CD4-positive, alpha-beta T cell treated with Interferon gamma for 1 hour (primary cell): ENCODE results near the gene SFXN2.
"Not testable (repeated sequence)": the region's sequence is repeated elsewhere in the genome, so short reads cannot be mapped to it uniquely, and the experiment has no call there.

Experiments used
- DNase-seq: peaks from one replicate; pipeline ENCODE4 v3.0.0-alpha.2; 2020

SFXN2 gene

GRCh38 chr10:102714621-102715455 is at the start of gene SFXN2:
SFXN2 (plus strand) TSS chr10:102714636; CDS start chr10:102726637, 12,001 bp downstream.
- peak; percentile 30 for DNase-seq

DNA sequence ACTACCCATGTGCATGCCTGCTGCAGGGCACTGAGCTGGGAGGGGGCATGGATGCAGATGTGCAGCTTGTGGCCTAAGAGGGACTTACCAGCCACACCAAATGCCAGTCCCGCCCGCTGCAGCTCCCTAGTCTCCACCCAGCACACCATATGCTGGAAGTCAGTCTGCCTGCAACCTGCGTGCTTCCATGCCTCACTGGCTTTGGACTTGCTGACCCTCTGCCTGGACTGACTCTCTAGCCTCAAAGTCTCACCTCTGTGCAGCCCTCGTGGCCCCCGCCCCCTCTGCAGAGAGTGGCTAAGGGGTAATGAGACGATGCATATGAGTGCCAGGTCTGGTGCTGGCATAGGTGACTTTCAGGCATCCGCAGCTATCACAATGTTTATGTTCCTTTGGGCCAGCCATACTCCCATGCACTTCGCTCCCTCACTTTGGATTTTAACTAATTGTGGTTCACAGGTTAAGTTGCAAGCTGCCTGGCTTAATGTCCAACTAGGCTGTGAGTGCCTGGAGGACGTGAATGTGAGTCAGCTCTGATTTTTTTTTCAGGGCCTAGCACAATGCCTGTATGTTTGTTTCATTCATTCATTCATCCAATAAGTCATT is 48.4 kb upstream of the SFXN2 start:
- DNase-seq, result no peak

- DNase-seq, result not testable (repeated sequence)
Measured at GRCh38 chr10:102667411-102667810, 47.0 kb upstream of the SFXN2 start.

DNA sequence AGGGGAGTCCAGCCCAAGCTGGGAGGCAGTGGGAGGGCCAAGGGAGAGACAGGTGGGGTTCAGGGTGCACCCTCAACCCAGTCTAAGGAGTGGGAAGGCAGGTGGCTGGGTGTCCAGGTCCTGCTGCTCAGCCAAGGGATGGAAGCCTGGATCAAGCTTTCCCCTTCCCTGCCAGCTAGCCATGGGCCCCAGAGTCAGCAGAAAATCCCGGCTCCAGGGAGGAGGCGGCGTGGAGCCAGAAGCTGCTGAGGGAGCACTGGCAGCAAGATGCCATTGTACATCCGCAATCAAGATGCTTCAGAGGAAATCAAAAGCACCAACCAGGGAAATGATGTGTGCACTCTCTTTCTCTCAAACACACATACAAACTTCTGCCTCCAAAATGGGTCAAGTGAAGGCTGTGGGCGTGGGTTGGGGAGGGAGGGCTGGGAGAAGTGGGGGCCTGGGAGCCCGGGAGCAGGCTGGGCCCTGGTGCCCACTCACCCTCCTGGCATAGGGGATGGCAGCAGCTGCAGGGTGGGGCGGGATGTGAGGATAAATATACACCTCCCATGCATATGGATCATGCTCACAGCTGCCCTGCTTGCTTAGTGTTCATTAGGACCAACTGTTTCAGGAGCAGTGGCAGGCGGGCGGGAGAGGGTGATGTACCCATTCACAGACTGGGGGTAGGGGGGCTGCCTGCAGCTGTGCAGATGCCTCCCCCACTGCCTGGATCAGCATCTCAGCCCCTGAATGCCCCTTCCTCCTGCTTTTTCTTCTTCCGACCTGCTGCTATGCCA is 45.9 kb upstream of the SFXN2 start:
- no peak for DNase-seq

GRCh38 chr10:102669206-102670064 is 45.0 kb upstream of the SFXN2 start:
- DNase-seq, result no peak

DNA sequence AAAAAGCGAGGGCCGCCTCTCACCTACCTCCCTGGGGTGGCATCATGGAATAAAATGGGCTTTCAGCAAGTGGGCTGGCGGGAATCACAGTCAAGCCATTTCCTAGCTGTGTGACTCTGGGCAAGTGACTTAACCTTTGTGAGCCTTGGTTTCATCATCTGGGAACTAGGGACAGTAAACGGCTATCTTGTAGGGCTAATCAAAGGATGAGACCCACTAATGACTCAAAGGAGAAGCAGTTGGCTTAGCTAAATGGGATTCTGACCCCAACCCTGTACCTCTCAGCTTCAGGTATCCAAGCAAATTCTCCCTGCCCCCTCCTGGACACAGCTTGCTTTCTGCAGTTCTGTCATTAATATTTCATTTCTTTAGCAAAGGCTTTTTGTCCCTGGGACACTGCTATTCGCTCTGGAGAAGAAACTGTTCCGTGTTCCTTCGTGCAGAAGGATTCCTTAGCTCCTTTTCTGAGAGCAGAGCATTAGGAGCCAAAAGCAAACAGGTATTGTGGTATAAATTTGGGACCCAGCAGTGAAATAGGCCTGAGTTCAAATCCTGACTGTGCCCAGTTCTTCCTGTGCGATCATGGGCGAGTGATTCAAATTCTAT is 44.3 kb upstream of the SFXN2 start:
- no peak for DNase-seq

DNA sequence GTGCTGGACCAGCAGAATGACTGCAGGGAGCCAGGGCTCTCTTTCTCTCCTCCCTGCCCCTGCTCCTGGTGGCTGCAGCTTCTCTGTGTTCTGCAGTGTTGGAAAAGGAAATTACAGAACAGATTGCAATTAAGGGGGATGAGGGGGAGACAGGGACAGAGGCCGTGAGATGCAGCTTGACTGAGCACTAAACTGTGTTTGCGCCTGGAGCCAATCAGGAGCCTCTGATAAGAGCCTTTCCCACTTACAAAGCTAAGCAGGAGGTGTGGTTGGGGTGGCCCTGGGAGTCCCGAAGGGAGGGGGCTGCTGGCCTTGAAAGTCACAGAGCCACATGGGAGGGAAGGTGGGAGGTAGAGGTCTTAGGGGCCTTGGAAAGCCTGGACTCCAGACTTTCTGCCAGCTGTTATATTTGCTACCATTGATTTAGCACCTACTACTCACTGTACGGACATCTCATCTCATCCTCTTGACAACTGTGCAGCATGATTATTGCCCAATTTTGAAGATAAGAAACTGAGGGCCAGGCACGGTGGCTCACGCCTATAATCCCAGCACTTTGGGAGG is 43.5 kb upstream of the SFXN2 start:
- DNase-seq, result no peak

DNA sequence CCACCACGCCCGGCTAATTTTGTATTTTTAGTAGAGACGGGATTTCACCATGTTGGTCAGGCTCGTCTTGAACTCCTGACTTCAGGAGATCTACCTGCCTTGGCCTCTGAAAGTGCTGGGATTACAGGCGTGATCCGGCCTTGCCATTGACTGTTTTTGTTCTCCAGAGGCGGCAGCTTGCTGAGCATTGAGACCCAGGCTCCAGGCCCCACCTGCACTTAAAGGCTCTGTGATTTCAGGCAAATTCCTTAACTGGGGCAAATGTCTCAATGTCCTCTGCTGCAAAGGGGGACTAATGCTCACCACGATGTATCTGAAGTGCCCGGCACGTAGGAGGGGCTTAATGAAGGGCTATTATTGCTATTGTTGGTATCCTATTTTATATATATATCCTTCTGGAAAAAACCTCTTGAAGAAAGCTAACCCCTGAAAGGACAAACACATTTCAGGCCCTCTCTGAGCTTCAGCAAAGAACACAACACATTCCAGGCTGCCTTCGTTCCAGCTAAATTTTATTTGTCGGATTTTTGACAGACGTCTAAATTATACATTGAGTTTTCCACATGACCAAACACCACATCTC is 41.1 kb upstream of the SFXN2 start:
- no peak for DNase-seq

DNA sequence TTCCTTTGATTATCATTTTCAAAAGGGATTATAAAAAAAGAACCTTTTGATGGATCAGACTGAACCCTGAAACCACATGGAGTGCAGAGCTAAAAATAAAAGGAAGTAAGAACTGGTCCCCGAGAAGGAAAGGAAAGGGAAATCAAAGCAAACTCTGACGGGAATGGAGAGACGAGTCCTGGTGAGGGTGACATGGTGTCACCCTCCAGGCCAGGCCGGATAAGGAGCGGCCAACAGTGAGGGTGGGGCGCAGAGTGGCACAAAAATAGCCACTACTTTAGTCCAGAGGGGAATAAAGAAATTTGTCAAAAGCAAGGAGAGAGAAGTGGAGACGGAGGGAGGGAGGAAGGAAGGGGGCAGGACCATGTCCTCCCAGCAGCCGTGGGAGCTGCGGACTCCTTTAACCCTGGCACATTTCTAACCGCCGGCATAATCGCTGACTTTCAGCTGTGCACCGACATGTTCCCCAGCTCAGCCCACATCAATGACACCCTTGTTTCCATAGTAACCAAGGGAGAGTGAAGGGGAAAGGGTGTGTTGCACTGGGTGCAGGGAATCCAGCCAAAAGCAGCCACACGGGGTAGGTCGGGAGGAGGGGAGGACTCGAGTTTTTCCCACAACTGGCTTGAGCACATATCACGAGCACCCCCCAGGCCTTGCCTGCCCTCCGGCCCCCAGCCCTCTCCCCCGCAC is 40.5 kb upstream of the SFXN2 start:
- peak; percentile 73 for DNase-seq

- DNase-seq, result no peak
Measured at GRCh38 chr10:102674566-102674965, 39.9 kb upstream of the SFXN2 start.

GRCh38 chr10:102675011-102675665 is 39.3 kb upstream of the SFXN2 start:
- no peak for DNase-seq

DNA sequence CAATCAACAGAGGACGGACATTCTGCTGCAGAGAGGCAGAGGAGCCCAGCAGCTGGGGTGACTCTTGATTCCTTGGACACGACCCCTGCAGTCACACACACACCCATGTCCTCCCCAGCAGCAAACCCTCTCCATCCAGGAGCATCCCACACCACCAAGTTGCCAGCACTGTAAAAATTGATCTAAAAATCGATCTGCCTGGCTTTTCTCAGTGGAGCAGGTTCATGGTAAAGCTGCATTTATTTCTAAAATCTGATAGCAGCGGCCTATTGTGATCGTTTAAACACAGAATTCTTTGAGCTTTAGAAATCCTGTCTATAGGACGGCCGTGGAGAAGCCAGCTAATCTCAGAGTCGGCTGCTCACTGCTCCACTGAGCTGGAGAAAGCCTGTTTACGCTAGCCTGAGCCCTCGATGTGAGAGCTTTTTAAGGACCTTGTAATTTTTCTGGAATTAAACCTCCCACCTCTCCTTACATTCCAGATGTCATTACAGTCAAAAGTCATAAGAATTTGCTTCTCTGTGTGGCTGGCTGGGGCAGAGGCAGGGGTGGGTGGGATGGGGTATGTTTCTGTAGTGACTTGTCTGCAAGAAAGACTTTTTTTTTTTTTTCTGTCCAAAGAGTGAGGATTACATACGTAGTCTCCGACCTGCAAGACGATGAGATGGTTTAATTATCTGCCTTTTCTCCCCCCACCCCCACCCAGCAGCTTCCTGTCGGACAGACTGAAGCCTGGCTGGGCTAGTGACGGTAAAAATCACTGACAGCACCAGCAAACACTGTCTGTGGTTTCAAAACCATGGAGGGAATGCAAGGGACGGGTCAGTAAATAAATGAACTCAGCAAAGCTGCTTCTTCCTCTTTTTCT is 38.5 kb upstream of the SFXN2 start:
- DNase-seq, result peak; percentile 46

DNA sequence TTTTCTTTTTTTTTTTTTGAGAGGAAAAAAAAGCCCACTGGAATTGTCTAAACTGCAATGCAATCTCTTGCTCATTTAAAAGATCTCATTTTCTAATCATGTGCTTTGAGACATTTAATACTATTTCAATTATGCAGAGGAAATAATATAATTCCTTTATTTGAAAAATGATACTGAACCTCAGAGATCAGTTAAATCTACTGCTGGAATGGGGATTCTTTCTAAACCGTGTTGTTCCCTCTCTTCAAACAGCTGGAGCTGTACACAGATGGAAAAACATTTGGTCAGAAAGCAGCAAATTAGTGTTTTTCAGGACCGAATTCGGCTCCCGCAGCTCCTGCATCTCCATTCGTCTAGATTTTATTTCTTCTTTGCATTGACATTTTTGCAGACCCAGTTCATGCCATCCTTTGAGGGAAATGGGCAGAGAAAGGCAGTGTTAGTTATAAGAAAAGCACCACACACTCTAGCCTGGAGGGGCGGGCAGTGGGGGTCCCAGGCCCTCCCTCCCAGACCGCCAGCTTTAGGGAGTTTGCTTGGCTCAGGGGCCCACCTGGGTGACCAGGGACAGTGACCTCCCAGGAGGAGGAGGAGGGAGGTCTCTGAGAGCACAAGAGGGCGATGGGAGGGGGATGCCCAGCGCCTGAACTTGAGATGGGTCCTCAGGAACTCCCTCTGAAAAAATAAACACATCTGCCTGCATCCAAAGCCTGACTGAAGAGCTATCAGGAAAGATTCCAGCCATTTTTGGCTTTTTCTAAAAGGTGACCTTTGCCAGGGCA is 37.7 kb upstream of the SFXN2 start:
- DNase-seq, result no peak

DNA sequence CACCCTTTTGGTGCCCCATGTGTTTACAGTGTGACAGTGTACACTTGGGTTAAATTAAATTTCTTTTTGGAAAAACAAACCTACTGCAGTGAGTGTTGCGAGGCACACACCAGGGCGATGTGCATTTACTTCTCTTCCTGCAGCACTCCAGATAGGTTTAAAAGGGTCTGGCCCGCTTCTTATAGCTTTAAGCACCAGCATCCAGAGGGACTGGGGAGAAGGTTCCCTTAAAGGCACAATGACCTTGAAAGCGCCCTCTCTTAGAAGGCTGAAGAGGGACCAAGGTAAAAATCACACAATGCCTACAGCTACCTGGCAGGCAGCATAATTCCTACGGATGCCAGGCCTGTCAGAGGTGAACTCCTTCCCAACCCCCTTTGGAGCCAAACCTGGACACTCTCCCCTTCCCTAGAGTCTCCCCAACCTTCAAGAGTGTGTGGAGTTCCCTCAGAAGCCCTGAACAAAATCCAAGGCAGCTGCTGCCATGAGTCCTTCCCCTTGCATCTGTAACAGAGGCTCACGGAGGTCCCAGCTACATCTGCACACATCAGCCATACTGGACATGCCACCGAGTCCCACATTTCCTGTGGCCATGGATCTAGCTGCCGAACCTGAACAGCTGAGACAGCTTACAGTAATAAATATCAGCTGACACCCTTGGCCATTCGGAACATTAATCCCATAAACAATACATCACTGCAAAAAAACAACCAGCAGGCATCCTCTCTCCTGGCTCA is 36.9 kb upstream of the SFXN2 start:
- DNase-seq, result no peak

DNA sequence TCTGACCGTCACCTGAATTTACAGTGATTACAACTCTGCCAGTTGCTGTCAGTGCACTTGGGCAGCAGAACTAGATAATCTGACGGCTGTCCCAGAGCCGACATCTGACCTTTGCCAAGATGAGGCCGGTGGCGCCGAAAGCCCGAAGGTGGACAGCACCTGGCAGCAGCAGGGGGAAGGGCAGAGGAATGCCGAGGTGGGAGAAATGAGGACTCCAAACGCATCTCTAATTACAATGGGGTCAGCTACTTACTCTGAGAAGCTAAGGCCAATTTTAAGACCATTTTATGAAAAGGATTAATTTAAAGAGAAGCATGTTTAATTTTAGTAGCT is 36.4 kb upstream of the SFXN2 start:
- no peak for DNase-seq

GRCh38 chr10:102678842-102679289 is 35.6 kb upstream of the SFXN2 start:
- DNase-seq, result peak; percentile 30

GRCh38 chr10:102679596-102679995 is 34.8 kb upstream of the SFXN2 start:
- no peak for DNase-seq

DNA sequence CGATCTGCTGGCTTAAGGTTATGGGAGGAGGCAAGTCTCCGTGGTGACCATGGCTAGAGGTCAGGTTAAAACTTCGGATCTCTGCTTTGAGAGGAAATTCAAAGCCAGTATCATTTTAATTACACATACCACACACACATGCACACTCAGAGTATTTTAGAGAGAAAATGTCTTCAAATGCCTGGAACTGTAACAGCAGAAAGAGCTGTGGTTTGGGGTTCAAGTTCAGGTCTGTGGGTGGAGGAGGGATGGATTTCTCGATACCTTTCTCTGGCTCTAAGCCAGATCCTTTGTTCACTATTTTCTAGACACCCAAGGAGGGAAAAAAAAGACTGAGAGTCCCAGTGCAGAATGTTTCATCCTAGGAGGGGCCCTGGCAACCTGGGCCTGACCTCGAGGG is 32.7 kb upstream of the SFXN2 start:
- no peak for DNase-seq
